HG03045 (cell line): ENCODE measurements around the gene WDR90.

ENCODE experiments used
- ATAC-seq: cut with Tn5 transposase; IDR thresholded peaks from one replicate; pipeline ENCODE4 v1.9.1; 2021; ENCODE audit warnings: mild to moderate bottlenecking, moderate library complexity; ENCODE audit not compliant: unreplicated experiment

The WDR90 gene

GRCh38 chr16:658679-659571 lies 9.8 kb downstream of the WDR90 start:
- ATAC-seq: no peak

GRCh38 chr16:659618-660017 lies 10.5 kb downstream of the WDR90 start:
- no peak for ATAC-seq

- ATAC-seq: peak; percentile 6
These were observed 10.9 kb downstream of the WDR90 start for GRCh38 chr16:660132-660458.

- ATAC-seq: peak; percentile 42
These were observed 11.5 kb downstream of the WDR90 start for GRCh38 chr16:660459-661183.

GRCh38 chr16:661184-661821 lies 12.1 kb downstream of the WDR90 start:
- peak; percentile 2 for ATAC-seq

GRCh38 chr16:662095-662494 lies 12.9 kb downstream of the WDR90 start:
- no peak for ATAC-seq

GRCh38 chr16:662597-662996 lies 13.4 kb downstream of the WDR90 start:
- ATAC-seq: no peak

- ATAC-seq: no peak
These were observed 17.4 kb downstream of the WDR90 start for GRCh38 chr16:666572-666971.

GRCh38 chr16:667113-667779 lies 18.1 kb downstream of the WDR90 start:
- no peak for ATAC-seq

GRCh38 chr16:667780-668518 lies 18.8 kb downstream of the WDR90 start, which contains the start of gene RHOT2:
RHOT2 (plus strand) TSS chr16:668132; CDS start chr16:668200, 68 bp downstream.
- peak; percentile 72 for ATAC-seq

- ATAC-seq: no peak
These were observed 19.5 kb downstream of the WDR90 start for GRCh38 chr16:668519-669171.

GRCh38 chr16:669666-670065 lies 20.5 kb downstream of the WDR90 start:
- ATAC-seq: no peak

GRCh38 chr16:670485-671352 lies 21.6 kb downstream of the WDR90 start:
- no peak for ATAC-seq

GRCh38 chr16:671353-672131 lies 22.4 kb downstream of the WDR90 start:
- no peak for ATAC-seq

GRCh38 chr16:672371-672770 lies 23.2 kb downstream of the WDR90 start:
- ATAC-seq: no peak

- no peak for ATAC-seq
These were observed 23.7 kb downstream of the WDR90 start for GRCh38 chr16:672851-673250.

- no peak for ATAC-seq
These were observed 24.3 kb downstream of the WDR90 start for GRCh38 chr16:673399-673991.
